Breast epithelium (tissue), 3 donors: ENCODE results near the gene SNX20.

Source experiments
- POLR2A ChIP-seq: fragments of 450-650 bp; IDR thresholded peaks from one replicate; pipeline ENCODE4 v1.6.1; 2016; ENCODE audit warnings: antibody characterized with exemption, mild to moderate bottlenecking, moderate library complexity
- TF ChIP-seq, protein P1 (sequence below), 3 donors: fragments of 450-650 bp; IDR thresholded peaks; one replicate each; pipeline ENCODE4 v1.5.1; 2016 to 2017; ENCODE audit warnings: antibody characterized with exemption in 3 of 3, mild to moderate bottlenecking in 3 of 3, moderate library complexity in 3 of 3

DNA sequence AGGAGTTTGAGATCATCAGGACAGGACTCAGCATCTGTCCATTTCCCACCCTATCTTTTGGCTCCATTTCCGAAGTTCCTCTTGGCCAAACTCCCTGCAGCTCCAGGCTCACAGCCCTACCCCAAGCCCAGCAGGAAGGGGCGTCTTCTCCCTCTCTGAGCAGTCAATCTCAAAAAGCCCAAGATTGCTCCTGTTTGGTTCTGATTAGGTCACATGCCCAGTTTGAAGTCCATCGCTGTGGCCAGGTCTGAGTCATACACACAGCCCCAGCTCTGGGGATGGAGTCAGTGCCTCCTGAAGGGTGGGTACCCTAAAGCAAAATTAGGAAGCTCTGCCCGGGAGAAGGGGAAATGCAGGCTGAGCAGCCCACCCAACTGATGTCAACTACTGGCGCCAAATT lies 23.9 kb downstream of the SNX20 start:
- TF ChIP-seq, protein P1, sequence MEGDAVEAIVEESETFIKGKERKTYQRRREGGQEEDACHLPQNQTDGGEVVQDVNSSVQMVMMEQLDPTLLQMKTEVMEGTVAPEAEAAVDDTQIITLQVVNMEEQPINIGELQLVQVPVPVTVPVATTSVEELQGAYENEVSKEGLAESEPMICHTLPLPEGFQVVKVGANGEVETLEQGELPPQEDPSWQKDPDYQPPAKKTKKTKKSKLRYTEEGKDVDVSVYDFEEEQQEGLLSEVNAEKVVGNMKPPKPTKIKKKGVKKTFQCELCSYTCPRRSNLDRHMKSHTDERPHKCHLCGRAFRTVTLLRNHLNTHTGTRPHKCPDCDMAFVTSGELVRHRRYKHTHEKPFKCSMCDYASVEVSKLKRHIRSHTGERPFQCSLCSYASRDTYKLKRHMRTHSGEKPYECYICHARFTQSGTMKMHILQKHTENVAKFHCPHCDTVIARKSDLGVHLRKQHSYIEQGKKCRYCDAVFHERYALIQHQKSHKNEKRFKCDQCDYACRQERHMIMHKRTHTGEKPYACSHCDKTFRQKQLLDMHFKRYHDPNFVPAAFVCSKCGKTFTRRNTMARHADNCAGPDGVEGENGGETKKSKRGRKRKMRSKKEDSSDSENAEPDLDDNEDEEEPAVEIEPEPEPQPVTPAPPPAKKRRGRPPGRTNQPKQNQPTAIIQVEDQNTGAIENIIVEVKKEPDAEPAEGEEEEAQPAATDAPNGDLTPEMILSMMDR (IDR thresholded peaks at IDR 0.05): no peak
- TF ChIP-seq POLR2A: no peak
